ENCODE data around the gene ADAMTSL1. TPM values are rescaled to one million over a fixed set of nuclear protein-coding genes. Genes with fewer than 3 reads are reported as not detected.
"Not testable (repeated sequence)": the region's sequence is repeated elsewhere in the genome, so short reads cannot be mapped to it uniquely, and the experiment has no call there.

The ADAMTSL1 gene
- total RNA-seq, 2 experiments from 2014 or later, result not detected

GRCh38 chr9:18861609-18862544, 387.9 kb downstream of the ADAMTSL1 start:
- Mint-ChIP-seq H3K36me3 (ENCODE audit: low read depth) (no peaks in the 10 kb centered on the region), H3K4me3 (no peak overlapping the region), H3K27ac (no peak overlapping the region), H3K4me1 (no peaks in the 10 kb centered on the region), H3K27me3 (no peaks in the 10 kb centered on the region), H3K9me3 (no peaks in the 10 kb centered on the region)
- DNase-seq, result no peak
- POLR2A ChIA-PET, result no interaction called here
- CTCF ChIA-PET, result no interaction called here

- Mint-ChIP-seq H3K4me1 (no peaks in the 10 kb centered on the region), H3K4me3 (no peak overlapping the region), H3K36me3 (ENCODE audit: low read depth) (no peaks in the 10 kb centered on the region), H3K27ac (no peak overlapping the region), H3K27me3 (peaks cover 2% of the 10 kb centered on the region), H3K9me3 (no peaks in the 10 kb centered on the region)
- no peak for DNase-seq
- ChIA-PET CTCF (no interaction called here), POLR2A (no interaction called here)
Measured at GRCh38 chr9:18863791-18864190, 389.8 kb downstream of the ADAMTSL1 start.

GRCh38 chr9:18864516-18864915, 390.6 kb downstream of the ADAMTSL1 start:
- ChIA-PET CTCF (no interaction called here), POLR2A (no interaction called here)
- no peak overlapping the region for H3K27ac Mint-ChIP-seq

GRCh38 chr9:18865542-18865941, 391.6 kb downstream of the ADAMTSL1 start:
- H3K27ac Mint-ChIP-seq, result no peak overlapping the region
- H3K4me3 Mint-ChIP-seq, result no peak overlapping the region
- no peaks in the 10 kb centered on the region for H3K36me3 Mint-ChIP-seq (ENCODE audit: low read depth)
- peaks cover 3% of the 10 kb centered on the region for H3K27me3 Mint-ChIP-seq
- H3K4me1 Mint-ChIP-seq, result no peaks in the 10 kb centered on the region
- H3K9me3 Mint-ChIP-seq, result no peaks in the 10 kb centered on the region
- no peak for DNase-seq
- CTCF ChIA-PET, result no interaction called here
- POLR2A ChIA-PET, result no interaction called here

More at GRCh38 chr9:18864516-18864915, 390.6 kb downstream of the ADAMTSL1 start:
- Mint-ChIP-seq H3K4me3 (no peak overlapping the region), H3K9me3 (no peaks in the 10 kb centered on the region), H3K27me3 (peaks cover 3% of the 10 kb centered on the region), H3K36me3 (ENCODE audit: low read depth) (no peaks in the 10 kb centered on the region), H3K4me1 (no peaks in the 10 kb centered on the region)
- no peak for DNase-seq

- Mint-ChIP-seq H3K36me3 (ENCODE audit: low read depth) (no peaks in the 10 kb centered on the region), H3K4me3 (no peak overlapping the region), H3K4me1 (no peaks in the 10 kb centered on the region), H3K27me3 (peaks cover 5% of the 10 kb centered on the region), H3K9me3 (no peaks in the 10 kb centered on the region), H3K27ac (no peak overlapping the region)
- CTCF ChIA-PET, result no interaction called here
- no peak for DNase-seq
- POLR2A ChIA-PET, result no interaction called here
Measured at GRCh38 chr9:18866121-18866831, 392.3 kb downstream of the ADAMTSL1 start.

- ChIA-PET CTCF (no interaction called here), POLR2A (no interaction called here)
Measured at GRCh38 chr9:18869725-18870124, 395.8 kb downstream of the ADAMTSL1 start.

GRCh38 chr9:18874069-18874468, 400.1 kb downstream of the ADAMTSL1 start:
- no peak for DNase-seq
- Mint-ChIP-seq H3K27ac (no peak overlapping the region), H3K36me3 (ENCODE audit: low read depth) (no peaks in the 10 kb centered on the region), H3K27me3 (peaks cover 12% of the 10 kb centered on the region), H3K9me3 (no peaks in the 10 kb centered on the region), H3K4me1 (peaks cover 6% of the 10 kb centered on the region), H3K4me3 (no peak overlapping the region)
- ChIA-PET POLR2A (no interaction called here), CTCF (no interaction called here)

More at GRCh38 chr9:18869725-18870124, 395.8 kb downstream of the ADAMTSL1 start:
- Mint-ChIP-seq H3K27me3 (peaks cover 8% of the 10 kb centered on the region), H3K4me3 (no peak overlapping the region), H3K36me3 (ENCODE audit: low read depth) (no peaks in the 10 kb centered on the region), H3K4me1 (peaks cover under 1% of the 10 kb centered on the region), H3K27ac (no peak overlapping the region), H3K9me3 (no peaks in the 10 kb centered on the region)
- DNase-seq, result no peak

- H3K4me3 Mint-ChIP-seq; DNase-seq; H3K36me3 Mint-ChIP-seq (ENCODE audit: low read depth); H3K27ac Mint-ChIP-seq; H3K9me3 Mint-ChIP-seq; POLR2A ChIA-PET; CTCF ChIA-PET; H3K4me1 Mint-ChIP-seq: not testable (repeated sequence)
- H3K27me3 Mint-ChIP-seq, result peaks cover 14% of the 10 kb centered on the region
Measured at GRCh38 chr9:18874990-18875389, 401.0 kb downstream of the ADAMTSL1 start.

GRCh38 chr9:18877984-18878383, 404.0 kb downstream of the ADAMTSL1 start:
- ChIA-PET POLR2A (no interaction called here), CTCF (no interaction called here)
- Mint-ChIP-seq H3K4me1 (peaks cover 6% of the 10 kb centered on the region), H3K27ac (no peak overlapping the region), H3K36me3 (ENCODE audit: low read depth) (no peaks in the 10 kb centered on the region), H3K27me3 (peaks cover 20% of the 10 kb centered on the region), H3K4me3 (no peak overlapping the region), H3K9me3 (no peaks in the 10 kb centered on the region)
- no peak for DNase-seq

- Mint-ChIP-seq H3K27ac (no peak overlapping the region), H3K36me3 (ENCODE audit: low read depth) (no peaks in the 10 kb centered on the region), H3K9me3 (no peaks in the 10 kb centered on the region), H3K4me1 (no peaks in the 10 kb centered on the region), H3K4me3 (no peak overlapping the region), H3K27me3 (peaks cover 25% of the 10 kb centered on the region)
- DNase-seq, result no peak
- POLR2A ChIA-PET, result no interaction called here
- CTCF ChIA-PET, result no interaction called here
Measured at GRCh38 chr9:18881758-18882157, 407.8 kb downstream of the ADAMTSL1 start.

GRCh38 chr9:18887546-18887945, 413.6 kb downstream of the ADAMTSL1 start:
- POLR2A ChIA-PET, result no interaction called here
- Mint-ChIP-seq H3K4me1 (peaks cover 9% of the 10 kb centered on the region), H3K9me3 (no peaks in the 10 kb centered on the region), H3K36me3 (ENCODE audit: low read depth) (no peaks in the 10 kb centered on the region), H3K27me3 (peaks cover 10% of the 10 kb centered on the region), H3K4me3 (no peak overlapping the region), H3K27ac (no peak overlapping the region)
- no peak for DNase-seq
- CTCF ChIA-PET, result no interaction called here

- no peak for DNase-seq
- Mint-ChIP-seq H3K27me3 (peaks cover 7% of the 10 kb centered on the region), H3K27ac (no peak overlapping the region), H3K9me3 (no peaks in the 10 kb centered on the region), H3K4me1 (peaks cover 9% of the 10 kb centered on the region), H3K36me3 (ENCODE audit: low read depth) (no peaks in the 10 kb centered on the region), H3K4me3 (no peak overlapping the region)
- ChIA-PET CTCF (no interaction called here), POLR2A (no interaction called here)
Measured at GRCh38 chr9:18888290-18888689, 414.3 kb downstream of the ADAMTSL1 start.

GRCh38 chr9:18889550-18889949, 415.6 kb downstream of the ADAMTSL1 start:
- CTCF ChIA-PET, result no interaction called here
- Mint-ChIP-seq H3K4me3 (no peak overlapping the region), H3K4me1 (peaks cover 10% of the 10 kb centered on the region), H3K27ac (no peak overlapping the region), H3K9me3 (peaks cover 3% of the 10 kb centered on the region), H3K27me3 (peaks cover 2% of the 10 kb centered on the region), H3K36me3 (ENCODE audit: low read depth) (peaks cover under 1% of the 10 kb centered on the region)
- POLR2A ChIA-PET, result no interaction called here
- no peak for DNase-seq

GRCh38 chr9:18890372-18890771, 416.4 kb downstream of the ADAMTSL1 start:
- Mint-ChIP-seq H3K4me3 (no peak overlapping the region), H3K27ac (no peak overlapping the region), H3K36me3 (ENCODE audit: low read depth) (peaks cover 3% of the 10 kb centered on the region), H3K4me1 (peaks cover 12% of the 10 kb centered on the region), H3K9me3 (peaks cover 8% of the 10 kb centered on the region), H3K27me3 (no peaks in the 10 kb centered on the region)
- CTCF ChIA-PET, result interaction anchor here (0.7 kb wide), 1 partner anchor 1314 kb away, joined by 3 read pairs; no protein-coding TSS in a partner anchor
- POLR2A ChIA-PET, result no interaction called here
- no peak for DNase-seq

All from activated CD4-positive, alpha-beta memory T cell treated with anti-CD3 and anti-CD28 coated beads, Interleukin-2, amount 10 ng/mL, durations not matched to agents 7 days and 5 days (primary cell).